ENCODE measurements around the gene PRSS16. TPM values are rescaled to one million over a fixed set of nuclear protein-coding genes. Genes with fewer than 3 reads are reported as not detected.
A peak's percentile ranks its signal among the peaks of the same experiment; 100 is the strongest.

The PRSS16 gene
- total and polyA plus RNA-seq, 9 of the 15 experiments (the other 6 are each of a cell fraction or from before 2014, with no cell fraction given), result 4.5 to 21.3 (median 12.1) TPM

DNA sequence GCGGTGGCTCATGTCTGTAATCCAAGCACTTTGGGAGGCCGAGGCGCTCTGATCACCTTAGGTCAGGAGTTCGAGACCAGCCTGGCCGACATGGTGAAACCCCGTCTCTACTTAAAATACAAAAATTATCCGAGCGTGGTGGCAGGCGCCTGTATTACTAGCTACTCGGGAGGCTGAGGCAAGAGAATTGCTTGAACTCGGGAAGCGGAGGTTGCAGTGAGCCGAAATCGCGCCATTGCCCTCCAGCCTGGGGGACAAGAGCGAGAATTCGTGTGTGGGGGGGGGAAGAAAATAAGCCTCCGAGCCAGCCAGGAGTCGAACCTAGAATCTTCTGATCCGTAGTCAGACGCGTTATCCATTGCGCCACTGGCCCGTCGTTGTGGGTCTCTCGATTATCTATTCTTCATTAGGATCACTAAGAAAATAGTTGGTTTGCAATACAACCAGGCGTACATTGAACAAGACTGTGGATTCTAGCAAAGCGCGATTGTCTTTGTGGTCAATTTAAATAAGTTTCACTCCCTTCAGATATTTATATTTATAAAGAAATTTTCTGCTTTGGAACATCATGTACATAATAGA is 33.9 kb upstream of the PRSS16 start (continued):
- TF ChIP-seq, protein P1, sequence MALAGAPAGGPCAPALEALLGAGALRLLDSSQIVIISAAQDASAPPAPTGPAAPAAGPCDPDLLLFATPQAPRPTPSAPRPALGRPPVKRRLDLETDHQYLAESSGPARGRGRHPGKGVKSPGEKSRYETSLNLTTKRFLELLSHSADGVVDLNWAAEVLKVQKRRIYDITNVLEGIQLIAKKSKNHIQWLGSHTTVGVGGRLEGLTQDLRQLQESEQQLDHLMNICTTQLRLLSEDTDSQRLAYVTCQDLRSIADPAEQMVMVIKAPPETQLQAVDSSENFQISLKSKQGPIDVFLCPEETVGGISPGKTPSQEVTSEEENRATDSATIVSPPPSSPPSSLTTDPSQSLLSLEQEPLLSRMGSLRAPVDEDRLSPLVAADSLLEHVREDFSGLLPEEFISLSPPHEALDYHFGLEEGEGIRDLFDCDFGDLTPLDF (CRISPR knock-in tag; IDR thresholded peaks at IDR 0.05), result peak; percentile 40; the same call in 1 of the 2 replicates
- TF ChIP-seq ZNF354B (CRISPR knock-in tag; IDR thresholded peaks at IDR 0.05) (no peak), ZNF224 (CRISPR knock-in tag; IDR thresholded peaks at IDR 0.05) (no peak), CEBPG (CRISPR knock-in tag; IDR thresholded peaks at IDR 0.05) (peak; percentile 43; the same call in 1 of the 2 replicates), CEBPG (tag; conservative IDR thresholded peaks at IDR 0.05 in 1 of 2, IDR thresholded peaks at IDR 0.05 in 1 of 2) (peak; percentile 17 to 63; a peak in 3 of 4 replicates), ZNF197 (CRISPR knock-in tag; IDR thresholded peaks at IDR 0.05; ENCODE audit: low read depth) (peak; percentile 67; the same call in 1 of the 2 replicates), MECOM (CRISPR knock-in tag; IDR thresholded peaks at IDR 0.05) (no peak), POLR3A (IDR thresholded peaks at IDR 0.05; ENCODE audit: borderline replicate concordance, extremely low read depth, insufficient read depth, insufficient read length) (peak; percentile 83)
- TF ChIP-seq, protein P2, sequence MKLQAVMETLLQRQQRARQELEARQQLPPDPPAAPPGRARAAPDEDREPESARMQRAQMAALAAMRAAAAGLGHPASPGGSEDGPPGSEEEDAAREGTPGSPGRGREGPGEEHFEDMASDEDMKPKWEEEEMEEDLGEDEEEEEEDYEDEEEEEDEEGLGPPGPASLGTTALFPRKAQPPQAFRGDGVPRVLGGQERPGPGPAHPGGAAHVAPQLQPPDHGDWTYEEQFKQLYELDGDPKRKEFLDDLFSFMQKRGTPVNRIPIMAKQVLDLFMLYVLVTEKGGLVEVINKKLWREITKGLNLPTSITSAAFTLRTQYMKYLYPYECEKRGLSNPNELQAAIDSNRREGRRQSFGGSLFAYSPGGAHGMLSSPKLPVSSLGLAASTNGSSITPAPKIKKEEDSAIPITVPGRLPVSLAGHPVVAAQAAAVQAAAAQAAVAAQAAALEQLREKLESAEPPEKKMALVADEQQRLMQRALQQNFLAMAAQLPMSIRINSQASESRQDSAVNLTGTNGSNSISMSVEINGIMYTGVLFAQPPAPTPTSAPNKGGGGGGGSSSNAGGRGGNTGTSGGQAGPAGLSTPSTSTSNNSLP (IDR thresholded peaks at IDR 0.05; ENCODE audit: borderline replicate concordance, low read depth, low read length), result peak; percentile 65
- TF ChIP-seq, protein P3, sequence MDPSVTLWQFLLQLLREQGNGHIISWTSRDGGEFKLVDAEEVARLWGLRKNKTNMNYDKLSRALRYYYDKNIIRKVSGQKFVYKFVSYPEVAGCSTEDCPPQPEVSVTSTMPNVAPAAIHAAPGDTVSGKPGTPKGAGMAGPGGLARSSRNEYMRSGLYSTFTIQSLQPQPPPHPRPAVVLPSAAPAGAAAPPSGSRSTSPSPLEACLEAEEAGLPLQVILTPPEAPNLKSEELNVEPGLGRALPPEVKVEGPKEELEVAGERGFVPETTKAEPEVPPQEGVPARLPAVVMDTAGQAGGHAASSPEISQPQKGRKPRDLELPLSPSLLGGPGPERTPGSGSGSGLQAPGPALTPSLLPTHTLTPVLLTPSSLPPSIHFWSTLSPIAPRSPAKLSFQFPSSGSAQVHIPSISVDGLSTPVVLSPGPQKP (CRISPR knock-in tag; IDR thresholded peaks at IDR 0.05), result no peak
- TF ChIP-seq, protein P4, sequence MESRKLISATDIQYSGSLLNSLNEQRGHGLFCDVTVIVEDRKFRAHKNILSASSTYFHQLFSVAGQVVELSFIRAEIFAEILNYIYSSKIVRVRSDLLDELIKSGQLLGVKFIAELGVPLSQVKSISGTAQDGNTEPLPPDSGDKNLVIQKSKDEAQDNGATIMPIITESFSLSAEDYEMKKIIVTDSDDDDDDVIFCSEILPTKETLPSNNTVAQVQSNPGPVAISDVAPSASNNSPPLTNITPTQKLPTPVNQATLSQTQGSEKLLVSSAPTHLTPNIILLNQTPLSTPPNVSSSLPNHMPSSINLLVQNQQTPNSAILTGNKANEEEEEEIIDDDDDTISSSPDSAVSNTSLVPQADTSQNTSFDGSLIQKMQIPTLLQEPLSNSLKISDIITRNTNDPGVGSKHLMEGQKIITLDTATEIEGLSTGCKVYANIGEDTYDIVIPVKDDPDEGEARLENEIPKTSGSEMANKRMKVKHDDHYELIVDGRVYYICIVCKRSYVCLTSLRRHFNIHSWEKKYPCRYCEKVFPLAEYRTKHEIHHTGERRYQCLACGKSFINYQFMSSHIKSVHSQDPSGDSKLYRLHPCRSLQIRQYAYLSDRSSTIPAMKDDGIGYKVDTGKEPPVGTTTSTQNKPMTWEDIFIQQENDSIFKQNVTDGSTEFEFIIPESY (CRISPR knock-in tag; IDR thresholded peaks at IDR 0.05), result peak; percentile 12; the same call in 1 of the 2 replicates
- TF ChIP-seq, protein P5, sequence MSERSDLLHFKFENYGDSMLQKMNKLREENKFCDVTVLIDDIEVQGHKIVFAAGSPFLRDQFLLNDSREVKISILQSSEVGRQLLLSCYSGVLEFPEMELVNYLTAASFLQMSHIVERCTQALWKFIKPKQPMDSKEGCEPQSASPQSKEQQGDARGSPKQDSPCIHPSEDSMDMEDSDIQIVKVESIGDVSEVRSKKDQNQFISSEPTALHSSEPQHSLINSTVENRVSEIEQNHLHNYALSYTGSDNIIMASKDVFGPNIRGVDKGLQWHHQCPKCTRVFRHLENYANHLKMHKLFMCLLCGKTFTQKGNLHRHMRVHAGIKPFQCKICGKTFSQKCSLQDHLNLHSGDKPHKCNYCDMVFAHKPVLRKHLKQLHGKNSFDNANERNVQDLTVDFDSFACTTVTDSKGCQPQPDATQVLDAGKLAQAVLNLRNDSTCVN (CRISPR knock-in tag; IDR thresholded peaks at IDR 0.05), result peak; percentile 84
- TF ChIP-seq, protein P6, sequence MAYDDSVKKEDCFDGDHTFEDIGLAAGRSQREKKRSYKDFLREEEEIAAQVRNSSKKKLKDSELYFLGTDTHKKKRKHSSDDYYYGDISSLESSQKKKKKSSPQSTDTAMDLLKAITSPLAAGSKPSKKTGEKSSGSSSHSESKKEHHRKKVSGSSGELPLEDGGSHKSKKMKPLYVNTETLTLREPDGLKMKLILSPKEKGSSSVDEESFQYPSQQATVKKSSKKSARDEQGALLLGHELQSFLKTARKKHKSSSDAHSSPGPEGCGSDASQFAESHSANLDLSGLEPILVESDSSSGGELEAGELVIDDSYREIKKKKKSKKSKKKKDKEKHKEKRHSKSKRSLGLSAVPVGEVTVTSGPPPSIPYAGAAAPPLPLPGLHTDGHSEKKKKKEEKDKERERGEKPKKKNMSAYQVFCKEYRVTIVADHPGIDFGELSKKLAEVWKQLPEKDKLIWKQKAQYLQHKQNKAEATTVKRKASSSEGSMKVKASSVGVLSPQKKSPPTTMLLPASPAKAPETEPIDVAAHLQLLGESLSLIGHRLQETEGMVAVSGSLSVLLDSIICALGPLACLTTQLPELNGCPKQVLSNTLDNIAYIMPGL (CRISPR knock-in tag; IDR thresholded peaks at IDR 0.05), result peak; percentile 83; the same call in 1 of the 2 replicates
- TF ChIP-seq, protein P7, sequence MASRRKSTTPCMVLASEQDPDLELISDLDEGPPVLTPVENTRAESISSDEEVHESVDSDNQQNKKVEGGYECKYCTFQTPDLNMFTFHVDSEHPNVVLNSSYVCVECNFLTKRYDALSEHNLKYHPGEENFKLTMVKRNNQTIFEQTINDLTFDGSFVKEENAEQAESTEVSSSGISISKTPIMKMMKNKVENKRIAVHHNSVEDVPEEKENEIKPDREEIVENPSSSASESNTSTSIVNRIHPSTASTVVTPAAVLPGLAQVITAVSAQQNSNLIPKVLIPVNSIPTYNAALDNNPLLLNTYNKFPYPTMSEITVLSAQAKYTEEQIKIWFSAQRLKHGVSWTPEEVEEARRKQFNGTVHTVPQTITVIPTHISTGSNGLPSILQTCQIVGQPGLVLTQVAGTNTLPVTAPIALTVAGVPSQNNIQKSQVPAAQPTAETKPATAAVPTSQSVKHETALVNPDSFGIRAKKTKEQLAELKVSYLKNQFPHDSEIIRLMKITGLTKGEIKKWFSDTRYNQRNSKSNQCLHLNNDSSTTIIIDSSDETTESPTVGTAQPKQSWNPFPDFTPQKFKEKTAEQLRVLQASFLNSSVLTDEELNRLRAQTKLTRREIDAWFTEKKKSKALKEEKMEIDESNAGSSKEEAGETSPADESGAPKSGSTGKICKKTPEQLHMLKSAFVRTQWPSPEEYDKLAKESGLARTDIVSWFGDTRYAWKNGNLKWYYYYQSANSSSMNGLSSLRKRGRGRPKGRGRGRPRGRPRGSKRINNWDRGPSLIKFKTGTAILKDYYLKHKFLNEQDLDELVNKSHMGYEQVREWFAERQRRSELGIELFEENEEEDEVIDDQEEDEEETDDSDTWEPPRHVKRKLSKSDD (conservative IDR thresholded peaks at IDR 0.05; ENCODE audit: low read length), result no peak

All from K562 (cell line).